ENCODE data around the gene PARD3. TPM values are rescaled to one million over a fixed set of nuclear protein-coding genes. Genes with fewer than 3 reads are reported as not detected.
A peak's percentile ranks its signal among the peaks of the same experiment; 100 is the strongest.

Gene PARD3
- total RNA-seq, 6 donors from 2014 or later: 30.6 to 108 (median 50.6) TPM

GRCh38 chr10:34768972-34769330 is 46.1 kb downstream of the PARD3 start:
- WGBS, 2 donors: 77 to 80% methylated on average over 8 of the region's 8 CpGs
- peak; percentile 6 to 10 for ATAC-seq (ENCODE audit: low FRiP score in 2 of 2)
- peak overlapping the region in 3 of 4 donors; percentile 27 to 74 (median 45) for H3K27ac ChIP-seq
- peak overlapping the region in 1 of 4 donors; percentile 15 for H3K4me3 ChIP-seq
- H3K9me3 ChIP-seq: no peaks in the 10 kb centered on the region
- H3K4me1 ChIP-seq: peaks cover 22 to 46% (median 30%) of the 10 kb centered on the region in 4 donors
- no peaks in the 10 kb centered on the region for H3K27me3 ChIP-seq
- TF ChIP-seq POLR2A (IDR thresholded peaks at IDR 0.05) (no peak), EP300 (IDR thresholded peaks at IDR 0.05) (no peak), CTCF (IDR thresholded peaks at IDR 0.05) (no peak), POLR2AphosphoS5 (IDR thresholded peaks at IDR 0.05) (no peak)
- DNase-seq: no peak
- no peaks in the 10 kb centered on the region for H3K36me3 ChIP-seq

GRCh38 chr10:34768261-34768971 is 46.7 kb downstream of the PARD3 start:
- Histone ChIP-seq H3K27me3 (no peaks in the 10 kb centered on the region), H3K4me1 (peaks cover 22 to 44% (median 30%) of the 10 kb centered on the region in 4 donors), H3K27ac (peak overlapping the region in 3 of 4 donors; percentile 27 to 74 (median 45)), H3K36me3 (no peaks in the 10 kb centered on the region), H3K4me3 (peak overlapping the region in 1 of 4 donors; percentile 15), H3K9me3 (no peaks in the 10 kb centered on the region)
- DNase-seq (peak; percentile 70 to 91), ATAC-seq (ENCODE audit: low FRiP score in 2 of 2) (peak; percentile 89 to 94)
- WGBS, 2 donors: 65 to 76% methylated on average over 15 of the region's 15 CpGs
- peak in 1 of 4 donors; percentile 47 for TF ChIP-seq POLR2A (IDR thresholded peaks at IDR 0.05)
- no peak for TF ChIP-seq EP300 (IDR thresholded peaks at IDR 0.05)

- Histone ChIP-seq H3K4me1 (peaks cover 22 to 37% (median 32%) of the 10 kb centered on the region in 4 donors), H3K27me3 (no peaks in the 10 kb centered on the region), H3K27ac (no peak overlapping the region), H3K9me3 (no peaks in the 10 kb centered on the region), H3K36me3 (no peaks in the 10 kb centered on the region), H3K4me3 (no peak overlapping the region)
- no peak for DNase-seq
- ATAC-seq (ENCODE audit: low FRiP score in 2 of 2): no peak
- WGBS, 2 donors: 86 to 93% methylated on average over 12 of the region's 12 CpGs
- no peak for TF ChIP-seq CTCF (IDR thresholded peaks at IDR 0.05)
- no peak for TF ChIP-seq POLR2A (IDR thresholded peaks at IDR 0.05)
- no peak for TF ChIP-seq POLR2AphosphoS5 (IDR thresholded peaks at IDR 0.05)
- TF ChIP-seq EP300 (IDR thresholded peaks at IDR 0.05): no peak
Measured at GRCh38 chr10:34766811-34767494, 48.1 kb downstream of the PARD3 start.

DNA sequence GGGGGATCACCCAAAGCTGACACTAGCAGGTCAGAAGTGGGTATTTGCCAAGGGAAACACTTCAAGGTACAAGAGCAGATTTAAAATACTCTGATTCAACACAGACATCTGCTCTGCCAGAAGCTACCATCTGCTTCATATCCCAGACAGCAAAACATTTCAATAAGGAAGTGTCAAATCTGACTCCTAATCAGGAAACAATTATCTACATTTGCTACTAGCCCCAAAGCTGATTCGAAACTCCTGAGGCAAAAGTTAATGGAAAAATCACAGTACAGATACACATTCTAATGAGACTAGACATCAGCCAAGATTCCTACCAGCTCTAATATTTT is 48.9 kb downstream of the PARD3 start:
- H3K36me3 ChIP-seq: no peaks in the 10 kb centered on the region
- no peak for ATAC-seq (ENCODE audit: low FRiP score in 2 of 2)
- H3K27me3 ChIP-seq: no peaks in the 10 kb centered on the region
- H3K27ac ChIP-seq: no peak overlapping the region
- H3K9me3 ChIP-seq: no peaks in the 10 kb centered on the region
- H3K4me3 ChIP-seq: no peak overlapping the region
- DNase-seq: no peak
- TF ChIP-seq CTCF (IDR thresholded peaks at IDR 0.05): no peak
- H3K4me1 ChIP-seq: peaks cover 22 to 37% (median 32%) of the 10 kb centered on the region in 4 donors
- 34 to 44% methylated on average over 1 of the region's 1 CpG for WGBS, 2 donors

DNA sequence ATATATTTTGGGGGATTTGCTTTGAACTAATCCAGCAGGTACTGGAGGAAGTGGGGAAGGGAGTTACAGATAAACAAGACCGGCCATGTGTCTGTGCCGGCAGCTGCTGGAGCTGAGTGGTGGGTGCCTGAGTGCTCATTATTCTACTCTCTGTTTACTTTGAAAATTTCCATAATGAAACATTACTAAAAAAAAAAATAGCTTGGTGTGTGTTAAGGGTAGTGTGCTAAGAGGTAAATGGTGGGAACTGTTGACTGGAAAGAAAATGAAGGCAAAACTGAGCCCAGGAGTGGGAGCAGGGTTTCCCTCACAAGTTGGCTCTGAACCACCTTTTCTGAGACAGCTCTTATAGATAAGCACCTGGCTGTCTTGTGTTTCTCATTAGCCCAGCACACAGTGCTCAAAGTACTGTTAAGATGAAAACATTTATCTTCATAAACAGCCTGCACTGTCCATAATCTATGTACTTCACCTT is 50.6 kb downstream of the PARD3 start:
- Histone ChIP-seq H3K9me3 (no peaks in the 10 kb centered on the region), H3K36me3 (no peaks in the 10 kb centered on the region), H3K4me1 (peaks cover 25 to 42% (median 34%) of the 10 kb centered on the region in 4 donors), H3K27ac (no peak overlapping the region), H3K4me3 (no peak overlapping the region), H3K27me3 (no peaks in the 10 kb centered on the region)
- ATAC-seq (ENCODE audit: low FRiP score in 2 of 2): no peak
- 31 to 57% methylated on average over 2 of the region's 2 CpGs for WGBS, 2 donors
- DNase-seq: no peak
- TF ChIP-seq EP300 (IDR thresholded peaks at IDR 0.05): no peak
- TF ChIP-seq POLR2A (IDR thresholded peaks at IDR 0.05): no peak
- no peak for TF ChIP-seq POLR2AphosphoS5 (IDR thresholded peaks at IDR 0.05)
- TF ChIP-seq CTCF (IDR thresholded peaks at IDR 0.05): no peak
